ENCODE results near the gene ZNF276.
A peak's percentile ranks its signal among the peaks of the same experiment; 100 is the strongest.

The ZNF276 gene

GRCh38 chr16:89712274-89712781 lies 9.0 kb upstream of the ZNF276 start:
- peak; percentile 35 to 43 for DNase-seq

GRCh38 chr16:89716493-89716892 lies 4.8 kb upstream of the ZNF276 start:
- DNase-seq, result no peak

- no peak for DNase-seq
Measured at GRCh38 chr16:89716916-89717687, 4.2 kb upstream of the ZNF276 start.

GRCh38 chr16:89717688-89718505 lies 3.4 kb upstream of the ZNF276 start:
- DNase-seq, result no peak

- DNase-seq, result no peak
Measured at GRCh38 chr16:89720551-89720812, 855 bp upstream of the ZNF276 start.

- peak; percentile 84 to 87 for DNase-seq
Measured at GRCh38 chr16:89721546-89722391, 432 bp downstream of the ZNF276 start.

- DNase-seq, result peak; percentile 76 to 79
Measured at GRCh38 chr16:89722392-89723278, 1.3 kb downstream of the ZNF276 start.

- DNase-seq, result peak; percentile 78 to 82
Measured at GRCh38 chr16:89723279-89724250, 2.2 kb downstream of the ZNF276 start.

- DNase-seq, result no peak
Measured at GRCh38 chr16:89727406-89728120, 6.2 kb downstream of the ZNF276 start.

- DNase-seq, result peak in 1 of 2 experiments; percentile 16
Measured at GRCh38 chr16:89729293-89729692, 8.0 kb downstream of the ZNF276 start.

GRCh38 chr16:89729863-89730593 lies 8.7 kb downstream of the ZNF276 start:
- DNase-seq, result no peak

- DNase-seq, result no peak
Measured at GRCh38 chr16:89730610-89731234, 9.4 kb downstream of the ZNF276 start.

GRCh38 chr16:89732142-89732917 lies 11.0 kb downstream of the ZNF276 start:
- DNase-seq, result no peak

GRCh38 chr16:89732918-89733242 lies 11.5 kb downstream of the ZNF276 start:
- DNase-seq, result no peak

GRCh38 chr16:89733322-89733721 lies 12.0 kb downstream of the ZNF276 start:
- no peak for DNase-seq

- DNase-seq, result no peak
Measured at GRCh38 chr16:89733792-89734191, 12.5 kb downstream of the ZNF276 start.

GRCh38 chr16:89736554-89736953 lies 15.2 kb downstream of the ZNF276 start:
- DNase-seq, result no peak

- DNase-seq, result peak in 1 of 2 experiments; percentile 50
Measured at GRCh38 chr16:89737341-89738071, 16.2 kb downstream of the ZNF276 start.

All from activated T-cell treated with anti-CD3 and anti-CD28 coated beads, Interleukin-2, amount 50 U/mL, for 48 hours (primary cell).